HepG2 (cell line): Measurements from ENCODE around the gene GTF2A2. TPM values are rescaled to one million over a fixed set of nuclear protein-coding genes. Genes with fewer than 3 reads are reported as not detected.

ENCODE experiments used
- AHDC1 ChIP-seq: sonication (generic); formaldehyde crosslinking; IDR thresholded peaks from 2 replicates; pipeline ENCODE4 v1.5.1; 2020; ENCODE audit warnings: mild to moderate bottlenecking, missing genetic modification reagents, borderline replicate concordance
- ATM ChIP-seq: fragments of 450-650 bp; IDR thresholded peaks from 2 replicates; pipeline ENCODE4 v1.7.1; 2017; ENCODE audit warnings: mild to moderate bottlenecking, borderline replicate concordance
- DRAP1 ChIP-seq: IDR thresholded peaks from 2 replicates; pipeline ENCODE4 v1.6.1; 2016; ENCODE audit warnings: missing genetic modification reagents, missing compliant biosample characterization
- RBAK ChIP-seq: sonication (generic); formaldehyde crosslinking; IDR thresholded peaks from 2 replicates; pipeline ENCODE4 v1.5.1; 2020; ENCODE audit warnings: mild to moderate bottlenecking, missing genetic modification reagents
- YY1 ChIP-seq: IDR thresholded peaks from 2 replicates; pipeline ENCODE4 v1.6.1; 2011; ENCODE audit warnings: low read length, low read depth, moderate library complexity, mild to moderate bottlenecking; ENCODE audit not compliant: insufficient read depth, insufficient replicate concordance
- ZNF512 ChIP-seq: sonication (generic); formaldehyde crosslinking; IDR thresholded peaks from 2 replicates; pipeline ENCODE4 v1.4.0; 2020; ENCODE audit warnings: mild to moderate bottlenecking, missing genetic modification reagents
- ZNF562 ChIP-seq: sonication (generic); formaldehyde crosslinking; IDR thresholded peaks from 2 replicates; pipeline ENCODE4 v1.8.0; 2022; ENCODE audit warnings: missing genetic modification reagents, borderline replicate concordance
- ZNF749 ChIP-seq: sonication (generic); formaldehyde crosslinking; IDR thresholded peaks from 2 replicates; pipeline ENCODE4 v1.8.0; 2022; ENCODE audit warnings: mild to moderate bottlenecking, missing genetic modification reagents, moderate library complexity, borderline replicate concordance
- ZNF83 ChIP-seq: sonication (generic); formaldehyde crosslinking; IDR thresholded peaks from 2 replicates; pipeline ENCODE4 v1.4.0; 2020; ENCODE audit warnings: missing genetic modification reagents, mild to moderate bottlenecking, borderline replicate concordance
- ZSCAN29 ChIP-seq: sonication (generic); formaldehyde crosslinking; conservative IDR thresholded peaks from 2 replicates; pipeline ENCODE4 v1.4.0; 2020; ENCODE audit warnings: mild to moderate bottlenecking, missing genetic modification reagents
- polyA plus RNA-seq, 8 experiments: library from polyadenylated mRNA; depleted of rRNA in 3 of 8; stranded (reverse) in 7 of 8; unstranded in 1 of 8; fragments of >200 nt; fragmentation: Illumina TruSeq in 4 of 8; extraction: Trizol in 4 of 8; gene quantifications; 2 replicates each; pipeline versions ENCODE4 v1.2.1 to v1.2.3, GENCODE V29; 2011 to 2016; ENCODE audit warnings: low read depth in 4 of 8, missing spikeins in 1 of 8, mixed read lengths in 1 of 8; ENCODE audit not compliant: insufficient read depth in 1 of 8
- total RNA-seq, 5 experiments: library from RNA; depleted of rRNA; stranded (reverse); fragments of >200 nt; fragmentation: Illumina TruSeq; extraction: Trizol; gene quantifications; 2 replicates each; pipeline ENCODE4 v1.2.3, GENCODE V29; 2016; ENCODE audit warnings: low read depth in 1 of 5
- TF ChIP-seq, protein P1 (sequence below): sonication (generic); formaldehyde crosslinking; IDR thresholded peaks from one replicate; pipeline ENCODE4 v1.5.1; 2020; ENCODE audit warnings: mild to moderate bottlenecking, missing genetic modification reagents; ENCODE audit errors: not compliant biosample characterization

The GTF2A2 gene
- total and polyA plus RNA-seq, 2 of the 13 experiments (the other 11 are each of a cell fraction or from before 2014, with no cell fraction given), result 24.4 to 106 TPM

DNA sequence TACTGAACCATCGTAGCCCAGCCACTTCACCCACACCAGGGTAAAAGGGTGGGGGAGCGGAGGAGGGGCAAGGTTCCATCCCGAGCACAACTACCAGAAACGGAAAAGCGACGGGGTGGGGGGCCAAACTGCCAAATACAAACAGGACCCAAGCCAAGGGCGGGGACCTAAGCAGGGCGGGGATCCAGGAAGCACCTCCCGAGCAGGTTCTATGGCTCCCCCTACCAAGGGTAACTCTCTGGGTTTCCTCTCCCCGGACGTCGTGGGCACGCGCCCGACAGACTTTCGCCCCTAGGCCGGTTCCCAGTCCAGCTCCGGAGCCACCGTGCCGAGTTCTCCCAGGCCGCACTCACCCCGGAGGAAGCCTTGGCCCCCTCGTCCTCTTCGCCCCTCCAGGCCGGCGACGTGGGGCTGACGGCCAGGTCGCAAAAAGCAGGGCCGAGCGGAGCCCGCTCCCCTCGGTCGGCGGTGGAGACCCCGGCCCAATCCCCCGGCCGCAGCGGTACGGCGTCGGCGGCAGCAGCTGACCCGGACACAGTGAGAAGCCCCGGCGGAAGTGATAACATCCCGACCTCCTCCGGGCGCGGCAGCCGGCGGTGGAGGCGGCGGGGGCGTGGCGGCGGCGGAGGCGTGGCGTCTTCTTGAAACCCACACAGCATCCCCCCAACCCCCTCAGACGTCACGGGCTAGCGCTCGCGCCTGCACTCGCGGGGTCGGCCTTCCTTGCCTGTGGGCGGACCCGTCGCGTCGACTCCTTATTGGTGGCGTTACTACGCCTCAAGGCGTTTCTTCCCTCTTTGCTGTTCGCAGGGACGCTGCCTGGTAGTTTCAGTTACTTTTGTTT, 31.7 kb upstream of the GTF2A2 start, which contains the start of gene BNIP2 (continued):
- TF ChIP-seq AHDC1, result peak; percentile 21; the same call in 1 of the 2 replicates
- TF ChIP-seq ZSCAN29 (CRISPR knock-in tag), result no peak
- TF ChIP-seq ZNF749, result peak; percentile 69; the same call in 1 of the 2 replicates
- TF ChIP-seq ATM, result no peak
- peak; percentile 35 for TF ChIP-seq YY1
- no peak for TF ChIP-seq ZNF512 (CRISPR knock-in tag)
- no peak for TF ChIP-seq ZNF562 (CRISPR knock-in tag)
- TF ChIP-seq DRAP1, result peak; percentile 74; the same call in 1 of the 2 replicates
- TF ChIP-seq, protein P1, sequence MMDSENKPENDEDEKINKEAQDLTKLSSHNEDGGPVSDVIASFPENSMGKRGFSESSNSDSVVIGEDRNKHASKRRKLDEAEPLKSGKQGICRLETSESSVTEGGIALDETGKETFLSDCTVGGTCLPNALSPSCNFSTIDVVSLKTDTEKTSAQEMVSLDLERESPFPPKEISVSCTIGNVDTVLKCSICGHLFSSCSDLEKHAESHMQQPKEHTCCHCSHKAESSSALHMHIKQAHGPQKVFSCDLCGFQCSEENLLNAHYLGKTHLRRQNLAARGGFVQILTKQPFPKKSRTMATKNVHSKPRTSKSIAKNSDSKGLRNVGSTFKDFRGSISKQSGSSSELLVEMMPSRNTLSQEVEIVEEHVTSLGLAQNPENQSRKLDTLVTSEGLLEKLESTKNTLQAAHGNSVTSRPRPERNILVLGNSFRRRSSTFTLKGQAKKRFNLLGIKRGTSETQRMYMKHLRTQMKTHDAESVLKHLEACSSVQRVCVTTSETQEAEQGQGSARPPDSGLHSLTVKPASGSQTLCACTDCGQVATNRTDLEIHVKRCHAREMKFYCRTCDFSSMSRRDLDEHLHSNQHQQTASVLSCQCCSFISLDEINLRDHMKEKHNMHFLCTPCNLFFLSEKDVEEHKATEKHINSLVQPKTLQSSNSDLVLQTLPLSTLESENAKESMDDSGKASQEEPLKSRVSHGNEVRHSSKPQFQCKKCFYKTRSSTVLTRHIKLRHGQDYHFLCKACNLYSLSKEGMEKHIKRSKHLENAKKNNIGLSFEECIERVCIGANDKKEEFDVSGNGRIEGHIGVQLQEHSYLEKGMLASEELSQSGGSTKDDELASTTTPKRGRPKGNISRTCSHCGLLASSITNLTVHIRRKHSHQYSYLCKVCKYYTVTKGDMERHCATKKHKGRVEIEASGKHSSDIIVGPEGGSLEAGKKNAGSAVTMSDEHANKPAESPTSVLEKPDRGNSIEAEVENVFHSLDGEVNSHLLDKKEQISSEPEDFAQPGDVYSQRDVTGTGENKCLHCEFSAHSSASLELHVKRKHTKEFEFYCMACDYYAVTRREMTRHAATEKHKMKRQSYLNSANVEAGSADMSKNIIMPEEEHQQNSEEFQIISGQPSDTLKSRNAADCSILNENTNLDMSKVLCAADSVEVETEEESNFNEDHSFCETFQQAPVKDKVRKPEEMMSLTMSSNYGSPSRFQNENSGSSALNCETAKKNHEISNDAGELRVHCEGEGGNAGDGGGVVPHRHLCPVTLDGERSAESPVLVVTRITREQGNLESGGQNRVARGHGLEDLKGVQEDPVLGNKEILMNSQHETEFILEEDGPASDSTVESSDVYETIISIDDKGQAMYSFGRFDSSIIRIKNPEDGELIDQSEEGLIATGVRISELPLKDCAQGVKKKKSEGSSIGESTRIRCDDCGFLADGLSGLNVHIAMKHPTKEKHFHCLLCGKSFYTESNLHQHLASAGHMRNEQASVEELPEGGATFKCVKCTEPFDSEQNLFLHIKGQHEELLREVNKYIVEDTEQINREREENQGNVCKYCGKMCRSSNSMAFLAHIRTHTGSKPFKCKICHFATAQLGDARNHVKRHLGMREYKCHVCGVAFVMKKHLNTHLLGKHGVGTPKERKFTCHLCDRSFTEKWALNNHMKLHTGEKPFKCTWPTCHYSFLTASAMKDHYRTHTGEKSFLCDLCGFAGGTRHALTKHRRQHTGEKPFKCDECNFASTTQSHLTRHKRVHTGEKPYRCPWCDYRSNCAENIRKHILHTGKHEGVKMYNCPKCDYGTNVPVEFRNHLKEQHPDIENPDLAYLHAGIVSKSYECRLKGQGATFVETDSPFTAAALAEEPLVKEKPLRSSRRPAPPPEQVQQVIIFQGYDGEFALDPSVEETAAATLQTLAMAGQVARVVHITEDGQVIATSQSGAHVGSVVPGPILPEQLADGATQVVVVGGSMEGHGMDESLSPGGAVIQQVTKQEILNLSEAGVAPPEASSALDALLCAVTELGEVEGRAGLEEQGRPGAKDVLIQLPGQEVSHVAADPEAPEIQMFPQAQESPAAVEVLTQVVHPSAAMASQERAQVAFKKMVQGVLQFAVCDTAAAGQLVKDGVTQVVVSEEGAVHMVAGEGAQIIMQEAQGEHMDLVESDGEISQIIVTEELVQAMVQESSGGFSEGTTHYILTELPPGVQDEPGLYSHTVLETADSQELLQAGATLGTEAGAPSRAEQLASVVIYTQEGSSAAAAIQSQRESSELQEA (CRISPR knock-in tag), result no peak
- TF ChIP-seq RBAK (CRISPR knock-in tag), result no peak
- TF ChIP-seq ZNF83 (CRISPR knock-in tag), result no peak
